HFF-Myc (cell line): ENCODE measurements around the gene PGLYRP2.

Experiments
- DNase-seq: peaks from one replicate; pipeline ENCODE4 v3.0.0-alpha.2; 2011; ENCODE audit warnings: low read depth; ENCODE audit errors: extremely low read depth
- H3K4me3 ChIP-seq: replicated peaks from 2 replicates; pipeline ENCODE4 v1.5.1; 2011; ENCODE audit warnings: low read depth, mild to moderate bottlenecking, control low read depth, low read length
- CTCF ChIP-seq: IDR thresholded peaks from 2 replicates; pipeline ENCODE4 v1.5.1; 2012; ENCODE audit warnings: mild to moderate bottlenecking, low read depth, low read length, control low read depth; ENCODE audit errors: missing control alignments

Gene PGLYRP2

DNA sequence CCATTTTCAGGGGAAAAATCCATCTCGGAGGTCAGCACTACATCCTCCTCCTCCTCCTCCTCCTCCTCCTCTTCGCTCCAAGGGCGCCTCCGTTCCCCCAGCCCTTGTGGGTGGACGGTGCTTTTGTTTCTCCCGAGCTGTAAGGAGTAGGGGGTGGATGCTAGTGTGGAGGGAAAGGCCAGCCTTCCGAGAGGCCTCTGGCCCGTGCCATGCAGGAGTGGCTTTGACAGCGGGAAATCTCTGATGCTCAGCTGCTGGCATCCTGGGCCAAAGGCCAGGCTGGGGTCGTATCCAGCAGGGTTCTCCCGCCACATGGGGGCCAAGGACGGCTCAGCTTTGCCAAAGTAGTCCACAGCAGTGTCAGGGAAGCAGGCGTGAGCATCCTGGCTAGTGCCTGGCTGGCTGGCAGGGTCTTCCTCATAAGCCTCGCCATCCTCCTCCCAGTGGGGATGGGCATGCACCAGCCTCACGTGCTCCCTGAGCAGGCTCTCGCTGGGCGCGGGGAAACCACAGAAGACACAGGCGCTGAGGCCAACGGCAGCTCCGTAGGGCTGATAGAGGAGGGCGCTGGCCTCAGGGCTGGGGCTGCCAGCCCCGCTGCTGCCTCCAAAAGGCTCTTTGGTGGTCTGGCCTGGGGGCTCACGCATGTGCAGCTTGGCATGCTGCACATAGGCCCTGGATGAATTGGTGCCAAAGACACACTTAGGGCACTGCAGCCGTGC is 40.1 kb downstream of the PGLYRP2 start:
- TF ChIP-seq CTCF, result no peak
- DNase-seq, result no peak
- H3K4me3 ChIP-seq, result no peak overlapping the region

DNA sequence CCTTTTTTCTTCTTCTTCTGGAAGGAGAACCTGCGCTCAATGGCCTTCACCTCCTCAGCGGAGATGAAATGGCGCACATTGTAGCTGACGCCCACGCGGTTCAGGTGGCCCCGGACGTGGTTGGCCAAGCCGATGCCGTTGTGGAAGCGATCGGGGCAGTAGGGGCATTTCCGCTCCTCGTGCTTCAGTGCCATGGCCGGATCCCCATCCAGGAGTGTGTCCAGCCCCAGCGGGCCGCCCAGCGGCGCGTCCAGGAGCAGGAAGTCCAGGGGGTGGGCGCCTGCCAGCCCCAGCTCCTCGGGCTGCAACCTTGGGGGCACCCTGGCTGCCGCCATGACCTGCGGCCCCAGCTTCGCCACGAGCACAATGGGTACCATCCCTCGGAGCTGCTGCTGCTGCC is 40.7 kb downstream of the PGLYRP2 start:
- H3K4me3 ChIP-seq, result no peak overlapping the region
- no peak for TF ChIP-seq CTCF
- DNase-seq, result no peak

DNA sequence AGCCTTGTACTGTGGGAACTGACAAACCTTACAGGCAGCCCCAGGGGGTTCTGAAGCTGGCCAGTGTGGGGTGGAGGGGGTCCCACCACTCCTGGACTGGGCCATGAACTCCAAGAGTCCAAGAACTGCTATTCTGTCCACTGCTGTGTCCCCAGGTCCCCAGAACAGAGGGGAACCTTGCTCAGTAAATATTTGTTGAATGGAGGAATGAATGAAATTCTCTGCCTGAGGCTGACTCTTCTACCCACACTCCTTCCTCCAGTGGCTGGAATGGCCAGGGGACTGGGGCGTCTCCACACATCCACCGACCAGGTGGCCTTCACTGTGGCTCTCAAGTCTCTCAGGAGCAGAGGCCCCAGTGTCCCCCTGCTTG is 41.2 kb downstream of the PGLYRP2 start:
- no peak overlapping the region for H3K4me3 ChIP-seq
- DNase-seq, result no peak
- TF ChIP-seq CTCF, result no peak

GRCh38 chr19:15437355-15438123 is 41.8 kb downstream of the PGLYRP2 start:
- DNase-seq, result no peak
- no peak for TF ChIP-seq CTCF
- H3K4me3 ChIP-seq, result no peak overlapping the region

GRCh38 chr19:15436826-15437110 is 42.5 kb downstream of the PGLYRP2 start:
- H3K4me3 ChIP-seq, result no peak overlapping the region
- TF ChIP-seq CTCF, result no peak
- no peak for DNase-seq

DNA sequence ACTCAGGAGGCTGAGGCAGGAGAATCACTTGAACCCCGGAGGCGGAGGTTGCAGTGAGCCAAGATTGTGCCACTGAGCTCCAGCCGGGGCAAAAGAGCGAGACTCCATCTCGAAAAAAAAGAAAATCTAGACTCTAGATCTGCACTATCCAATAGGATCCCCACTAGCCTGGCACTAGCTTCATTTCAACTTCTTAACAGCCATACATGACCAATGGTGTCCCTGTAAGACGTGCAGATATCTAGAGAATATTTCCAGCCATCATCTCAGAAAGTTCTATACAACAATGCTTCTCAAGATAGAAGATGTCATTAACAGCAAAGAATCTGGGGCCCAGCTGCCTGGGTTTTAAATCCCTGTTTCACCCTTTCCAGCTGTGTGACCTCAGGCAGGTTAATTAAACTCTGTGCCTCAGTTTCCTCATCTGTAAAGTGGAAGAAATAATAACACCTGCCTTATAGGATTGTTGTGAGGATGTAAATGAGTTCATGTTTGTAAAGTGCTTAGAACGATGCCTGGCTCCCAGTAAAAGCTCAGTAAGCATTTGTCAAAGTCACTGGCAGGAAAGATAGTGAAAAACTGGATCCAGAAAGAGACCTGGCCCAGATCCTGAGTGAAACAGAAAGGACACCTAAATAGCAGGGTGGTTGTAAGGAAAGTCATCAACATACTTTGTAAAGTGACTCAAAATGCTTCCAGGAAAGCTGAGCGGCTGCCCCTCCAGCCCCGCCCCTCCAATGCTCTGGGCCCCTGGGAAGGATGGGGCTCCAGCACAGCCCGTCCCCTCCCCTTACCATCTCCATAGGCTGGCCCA is 43.1 kb downstream of the PGLYRP2 start:
- no peak for TF ChIP-seq CTCF
- no peak for DNase-seq
- no peak overlapping the region for H3K4me3 ChIP-seq
